ENCODE results near the gene CHRD.

CHRD gene

DNA sequence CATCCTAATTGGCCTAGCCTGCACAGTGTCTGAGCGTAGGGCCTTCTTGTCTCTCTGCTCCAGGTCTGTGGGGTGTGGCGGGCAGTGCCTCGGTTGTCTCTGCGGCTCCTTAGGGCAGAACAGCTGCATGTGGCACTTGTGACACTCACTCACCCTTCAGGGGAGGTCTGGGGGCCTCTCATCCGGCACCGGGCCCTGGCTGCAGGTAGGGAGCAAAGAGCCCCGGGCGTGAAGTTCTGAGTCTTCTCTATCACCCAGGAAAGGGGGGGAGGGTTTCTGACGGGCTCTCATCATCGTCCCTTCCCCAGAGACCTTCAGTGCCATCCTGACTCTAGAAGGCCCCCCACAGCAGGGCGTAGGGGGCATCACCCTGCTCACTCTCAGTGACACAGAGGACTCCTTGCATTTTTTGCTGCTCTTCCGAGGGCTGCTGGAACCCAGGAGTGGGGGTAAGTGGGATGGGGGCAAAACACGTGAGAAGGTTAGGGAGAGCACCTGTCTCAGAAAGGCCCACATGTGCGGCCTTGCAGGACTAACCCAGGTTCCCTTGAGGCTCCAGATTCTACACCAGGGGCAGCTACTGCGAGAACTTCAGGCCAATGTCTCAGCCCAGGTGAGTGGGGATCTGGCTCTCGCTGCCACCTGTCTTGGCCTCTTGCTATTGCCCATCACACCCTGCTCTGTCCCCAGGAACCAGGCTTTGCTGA lies 2.6 kb downstream of the CHRD start:
- DNase-seq (ENCODE audit: low spot score), result no peak

DNA sequence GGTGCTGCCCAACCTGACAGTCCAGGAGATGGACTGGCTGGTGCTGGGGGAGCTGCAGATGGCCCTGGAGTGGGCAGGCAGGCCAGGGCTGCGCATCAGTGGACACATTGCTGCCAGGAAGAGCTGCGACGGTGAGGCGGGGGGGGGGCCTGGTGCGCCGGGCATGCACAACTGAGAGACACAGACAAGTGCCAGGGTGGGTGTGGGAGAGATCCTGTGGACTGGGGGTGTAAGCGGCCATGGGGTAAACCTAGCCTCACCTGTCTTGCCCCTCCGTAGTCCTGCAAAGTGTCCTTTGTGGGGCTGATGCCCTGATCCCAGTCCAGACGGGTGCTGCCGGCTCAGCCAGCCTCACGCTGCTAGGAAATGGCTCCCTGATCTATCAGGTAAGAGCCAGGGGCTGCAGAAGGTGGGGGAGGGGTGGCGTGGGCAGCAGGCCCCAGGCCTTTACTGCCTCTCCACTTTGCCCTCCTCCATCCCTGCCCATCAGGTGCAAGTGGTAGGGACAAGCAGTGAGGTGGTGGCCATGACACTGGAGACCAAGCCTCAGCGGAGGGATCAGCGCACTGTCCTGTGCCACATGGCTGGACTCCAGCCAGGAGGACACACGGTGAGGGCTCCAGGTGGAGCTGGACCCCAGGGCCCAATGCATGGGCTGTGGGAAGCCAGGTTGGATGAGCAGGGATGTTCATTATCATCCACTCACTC lies 3.3 kb downstream of the CHRD start:
- DNase-seq (ENCODE audit: low spot score), result no peak

GRCh38 chr3:184384342-184384741 lies 4.5 kb downstream of the CHRD start:
- no peak for DNase-seq (ENCODE audit: low spot score)

- DNase-seq (ENCODE audit: low spot score), result no peak
Measured at GRCh38 chr3:184384856-184385422, 5.1 kb downstream of the CHRD start.

DNA sequence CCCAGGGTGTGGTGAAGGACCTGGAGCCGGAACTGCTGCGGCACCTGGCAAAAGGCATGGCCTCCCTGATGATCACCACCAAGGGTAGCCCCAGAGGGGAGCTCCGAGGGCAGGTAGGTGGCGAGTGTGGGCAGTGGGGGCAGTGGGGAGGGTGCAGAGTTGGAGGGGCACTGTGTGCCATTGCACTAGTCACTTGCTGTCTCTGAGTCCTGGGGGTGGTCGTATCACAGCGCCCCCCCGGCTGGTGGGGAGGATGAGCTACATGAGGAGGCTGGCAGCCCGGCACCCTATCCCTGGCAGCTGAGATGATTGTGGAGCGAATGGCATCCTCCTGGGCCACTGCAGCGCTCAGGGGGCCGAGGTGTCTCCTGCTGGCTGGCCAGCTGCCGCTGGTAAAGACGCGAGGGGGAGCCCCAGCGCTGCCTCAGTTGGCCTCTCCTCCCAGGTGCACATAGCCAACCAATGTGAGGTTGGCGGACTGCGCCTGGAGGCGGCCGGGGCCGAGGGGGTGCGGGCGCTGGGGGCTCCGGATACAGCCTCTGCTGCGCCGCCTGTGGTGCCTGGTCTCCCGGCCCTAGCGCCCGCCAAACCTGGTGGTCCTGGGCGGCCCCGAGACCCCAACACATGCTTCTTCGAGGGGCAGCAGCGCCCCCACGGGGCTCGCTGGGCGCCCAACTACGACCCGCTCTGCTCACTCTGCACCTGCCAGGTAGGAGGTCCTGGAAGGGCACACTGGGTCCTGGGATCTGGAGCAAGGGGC lies 6.4 kb downstream of the CHRD start:
- DNase-seq (ENCODE audit: low spot score), result no peak

DNA sequence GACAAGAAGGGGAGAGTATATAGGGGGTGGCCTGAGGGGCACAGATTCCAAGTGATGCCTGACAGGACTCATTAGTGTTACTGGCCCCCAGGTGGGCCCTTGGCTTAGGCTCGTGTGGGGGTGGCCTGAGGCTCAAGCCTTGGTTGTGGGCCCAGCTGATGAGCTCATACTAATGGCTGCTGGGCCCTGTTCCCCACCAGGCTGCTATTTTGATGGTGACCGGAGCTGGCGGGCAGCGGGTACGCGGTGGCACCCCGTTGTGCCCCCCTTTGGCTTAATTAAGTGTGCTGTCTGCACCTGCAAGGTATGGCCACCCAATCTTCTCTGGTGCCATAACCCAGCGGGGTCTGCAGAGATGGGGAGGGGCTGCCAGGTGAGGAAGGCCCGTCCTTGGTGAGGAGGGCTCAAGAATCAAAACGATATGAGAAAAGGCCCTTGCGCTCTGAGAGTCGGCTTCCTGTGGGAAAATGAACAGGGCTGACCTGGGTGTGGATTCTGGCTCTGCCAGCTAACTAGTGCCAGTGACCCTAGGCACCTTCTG lies 7.4 kb downstream of the CHRD start:
- DNase-seq (ENCODE audit: low spot score), result no peak

DNA sequence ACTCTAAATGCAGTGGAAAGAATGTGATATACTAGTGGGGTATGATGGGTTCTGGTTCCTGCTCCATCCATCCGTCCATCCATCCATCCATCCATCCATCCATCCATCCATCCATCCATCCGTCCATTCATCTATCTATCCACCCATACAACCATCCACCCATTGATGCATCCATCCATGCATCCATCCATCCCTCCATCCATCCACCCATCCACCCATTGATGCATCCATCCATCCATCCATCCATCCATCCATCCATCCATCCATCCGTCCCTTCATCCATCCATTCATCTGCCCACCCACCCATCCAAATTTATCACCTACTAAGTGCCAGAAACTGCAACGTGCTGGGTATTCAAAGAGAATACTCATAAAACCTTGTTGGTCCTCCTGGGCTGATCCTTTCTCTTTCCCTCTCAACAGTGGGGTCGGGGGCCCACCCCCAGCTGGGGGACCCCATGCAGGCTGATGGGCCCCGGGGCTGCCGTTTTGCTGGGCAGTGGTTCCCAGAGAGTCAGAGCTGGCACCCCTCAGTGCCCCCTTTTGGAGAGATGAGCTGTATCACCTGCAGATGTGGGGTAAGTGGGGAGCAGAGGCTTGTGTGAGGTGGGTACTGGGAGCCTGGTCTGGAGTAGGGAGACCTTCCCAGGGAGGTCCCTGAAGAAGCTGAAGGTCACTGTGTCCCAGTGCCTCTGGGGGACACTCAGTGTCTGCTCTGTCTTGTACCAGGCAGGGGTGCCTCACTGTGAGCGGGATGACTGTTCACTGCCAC lies 8.5 kb downstream of the CHRD start:
- no peak for DNase-seq (ENCODE audit: low spot score)

DNA sequence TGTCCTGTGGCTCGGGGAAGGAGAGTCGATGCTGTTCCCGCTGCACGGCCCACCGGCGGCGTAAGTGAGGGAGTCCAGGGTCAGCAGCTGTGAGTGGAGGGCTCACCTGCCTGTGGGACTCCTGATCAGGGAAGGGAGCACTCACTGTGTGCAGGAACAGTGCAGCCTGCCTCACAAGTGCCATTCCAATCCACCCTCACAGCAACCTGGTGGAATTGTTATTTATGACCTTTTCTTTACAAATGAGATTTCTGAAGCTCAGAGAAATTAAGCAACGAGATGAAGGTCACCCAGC lies 9.0 kb downstream of the CHRD start:
- no peak for DNase-seq (ENCODE audit: low spot score)

GRCh38 chr3:184389384-184389783 lies 9.5 kb downstream of the CHRD start:
- no peak for DNase-seq (ENCODE audit: low spot score)

DNA sequence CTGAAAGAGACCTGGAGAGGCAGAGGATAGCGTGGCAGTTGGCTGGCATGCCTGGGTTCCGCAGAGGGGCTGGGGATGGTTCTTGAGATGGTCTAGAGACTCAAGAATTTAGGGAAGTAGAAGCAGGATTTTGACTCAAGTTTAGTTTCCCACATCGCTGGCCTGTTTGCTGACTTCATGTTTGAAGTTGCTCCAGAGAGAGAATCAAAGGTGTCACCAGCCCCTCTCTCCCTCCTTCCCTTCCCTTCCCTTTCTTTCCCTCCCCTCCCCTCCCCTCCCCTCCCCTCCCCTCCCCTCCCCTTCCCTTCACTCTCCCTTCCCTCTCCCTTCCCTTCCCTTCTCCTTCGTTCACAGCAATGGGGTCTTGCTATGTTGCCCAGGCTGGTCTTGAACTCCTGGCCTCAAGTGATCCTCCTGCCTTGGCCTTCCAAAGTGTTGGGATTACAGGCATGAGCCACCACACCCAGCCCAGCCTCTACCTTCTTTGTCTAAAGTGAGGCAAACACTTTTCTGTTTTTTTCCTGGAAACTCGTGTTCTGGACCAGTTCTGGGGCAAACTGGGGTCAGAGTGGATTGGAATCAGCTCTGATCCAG lies 10.2 kb downstream of the CHRD start:
- no peak for DNase-seq (ENCODE audit: low spot score)

DNA sequence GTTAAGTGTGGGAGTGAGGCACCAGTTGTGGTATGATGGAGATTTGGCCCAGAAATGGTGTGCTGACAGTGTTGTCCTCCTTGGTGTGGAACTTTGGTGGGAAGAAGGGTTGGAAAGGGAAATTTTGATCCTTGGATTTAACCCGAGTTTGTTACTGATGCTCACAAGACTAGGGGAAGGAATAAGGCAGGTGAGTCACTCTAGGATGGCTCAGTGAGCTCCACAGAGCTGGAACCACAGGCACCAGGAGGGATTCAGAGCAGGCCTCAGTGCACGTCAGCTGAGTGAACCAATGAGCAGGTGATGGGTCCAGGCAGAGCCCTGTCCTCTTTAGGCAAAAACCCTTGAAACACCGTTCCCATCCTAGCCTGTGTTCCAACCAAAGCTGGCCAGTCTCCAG lies 11.4 kb downstream of the CHRD start:
- no peak for DNase-seq (ENCODE audit: low spot score)

GRCh38 chr3:184395320-184395660 lies 15.4 kb downstream of the CHRD start:
- no peak for DNase-seq (ENCODE audit: low spot score)

DNA sequence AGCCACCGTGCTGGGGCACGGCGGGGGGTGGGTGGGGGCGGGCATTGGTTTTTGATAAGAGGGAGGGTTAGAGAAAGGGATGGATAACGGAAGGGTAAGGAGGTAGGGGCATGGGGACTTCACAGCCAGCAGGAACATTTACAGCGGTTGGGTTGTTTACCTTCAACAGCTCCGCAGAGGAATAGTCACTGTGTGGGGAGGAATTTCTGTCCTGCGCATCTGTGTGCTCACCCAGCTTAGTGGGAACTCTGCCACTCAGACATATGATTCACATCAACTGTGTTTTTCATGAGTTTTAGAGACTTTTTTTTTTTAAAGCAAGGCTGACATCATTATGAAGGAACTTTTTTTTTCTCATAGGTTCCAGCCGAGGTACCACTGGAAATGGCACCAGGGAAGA lies 19.6 kb downstream of the CHRD start:
- no peak for DNase-seq (ENCODE audit: low spot score)

DNA sequence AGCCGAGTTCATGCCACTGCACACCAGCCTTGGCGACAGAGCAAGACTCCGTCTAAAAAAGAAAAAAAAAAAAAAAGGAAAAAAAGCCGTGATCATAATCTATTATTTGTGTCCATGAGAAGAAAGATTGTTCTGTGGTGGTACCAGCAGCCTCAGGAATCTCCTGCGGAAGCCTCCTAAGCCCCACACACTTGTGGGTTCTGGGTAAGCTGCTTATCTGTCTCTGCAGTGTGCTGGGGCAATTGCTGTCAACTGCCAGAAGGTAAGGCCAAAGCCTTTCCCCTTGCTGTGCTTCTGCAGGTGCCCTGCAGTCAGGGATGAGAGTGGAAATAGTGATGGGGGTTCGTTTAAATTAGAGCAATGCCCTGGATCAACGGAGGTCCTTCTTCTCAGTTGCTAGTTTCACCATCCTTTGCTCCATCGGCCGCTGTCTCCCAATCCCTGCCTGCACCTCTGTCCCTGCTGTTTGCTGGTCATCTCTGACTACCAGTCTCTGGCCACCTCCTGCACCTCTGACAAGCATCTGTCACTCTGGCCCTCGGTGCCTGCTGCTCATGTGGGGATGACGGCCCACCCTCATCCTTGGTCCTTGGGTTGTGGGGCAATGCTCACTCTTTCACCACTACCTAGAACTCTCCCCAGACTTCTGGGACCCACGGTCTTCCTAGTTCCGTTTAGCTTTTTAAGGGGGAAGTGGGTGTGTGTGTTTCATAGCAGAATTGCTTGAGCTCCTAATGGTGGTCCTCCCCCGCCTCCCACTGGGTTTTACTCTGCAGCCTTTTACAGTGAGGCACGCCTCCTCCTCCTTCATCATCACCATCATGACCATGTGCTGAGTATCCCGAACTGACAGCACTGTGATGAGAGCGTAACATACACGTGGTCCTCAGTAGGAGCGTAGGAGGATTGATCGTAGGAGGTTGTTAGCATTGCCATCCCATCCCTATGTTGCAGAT lies 25.5 kb downstream of the CHRD start:
- no peak for DNase-seq (ENCODE audit: low spot score)

- no peak for DNase-seq (ENCODE audit: low spot score)
Measured at GRCh38 chr3:184409331-184409926, 29.6 kb downstream of the CHRD start.

DNA sequence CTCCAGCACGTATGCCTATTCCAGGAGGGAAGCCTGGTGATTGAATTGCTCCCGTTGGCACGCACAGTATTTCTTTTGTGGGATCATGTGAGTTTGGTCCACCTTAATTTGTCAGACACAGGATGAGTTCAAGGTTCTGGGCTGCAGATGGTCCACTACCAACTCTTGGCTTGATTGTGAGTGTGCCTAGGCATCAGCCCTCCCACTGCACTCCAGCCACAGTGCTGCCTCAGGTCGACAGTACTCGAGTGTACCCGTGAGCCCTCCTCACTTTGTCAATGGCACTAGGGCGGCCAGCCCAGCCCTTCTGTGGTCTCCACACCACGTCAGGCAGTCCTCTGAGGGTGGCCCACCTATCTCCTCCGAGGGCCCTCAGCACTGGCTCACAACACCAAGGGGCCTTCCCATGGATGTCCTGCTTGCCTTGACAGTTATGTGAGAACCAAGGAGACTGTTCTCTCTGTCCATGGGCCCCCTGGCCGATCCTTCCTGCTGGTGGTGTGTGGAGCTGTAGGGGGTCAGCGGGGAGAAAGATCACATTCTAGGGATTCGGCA lies 30.2 kb downstream of the CHRD start:
- no peak for DNase-seq (ENCODE audit: low spot score)

DNA sequence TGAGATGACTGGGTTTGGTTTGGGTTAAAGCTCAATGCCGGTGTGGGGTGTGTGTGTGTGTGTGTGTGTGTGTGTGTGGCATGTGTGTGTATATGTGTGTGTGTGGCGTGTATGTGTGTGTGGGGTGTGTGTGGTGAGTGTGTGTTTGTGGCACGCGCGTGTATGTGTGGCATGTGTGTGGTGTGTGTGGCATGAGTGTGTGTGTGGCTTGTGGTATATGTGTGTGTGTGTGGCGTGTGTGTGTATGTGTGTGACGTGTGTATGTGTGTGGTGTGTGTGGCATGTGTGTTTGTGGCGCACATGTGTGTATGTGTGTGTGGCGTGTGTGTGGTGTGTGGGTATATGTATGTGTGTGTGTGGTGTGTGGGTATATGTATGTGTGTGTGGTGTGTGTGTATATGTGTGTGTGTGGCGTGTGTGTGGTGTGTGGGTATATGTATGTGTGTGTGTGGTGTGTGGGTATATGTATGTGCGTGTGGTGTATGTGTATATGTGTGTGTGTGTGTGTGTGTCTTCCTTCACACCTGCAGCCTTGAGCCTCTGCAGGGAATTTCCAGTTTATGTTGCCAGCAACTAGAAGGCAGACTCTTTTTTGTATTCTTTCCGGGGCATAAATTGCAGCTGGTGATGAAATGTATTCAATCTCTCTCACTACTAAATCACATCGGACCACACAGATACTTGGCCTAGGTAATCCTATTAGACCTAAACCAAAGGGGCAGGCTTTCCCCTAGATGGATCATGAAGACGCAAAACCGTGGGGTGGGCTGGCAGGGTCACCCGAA lies 34.8 kb downstream of the CHRD start:
- DNase-seq (ENCODE audit: low spot score), result no peak

DNA sequence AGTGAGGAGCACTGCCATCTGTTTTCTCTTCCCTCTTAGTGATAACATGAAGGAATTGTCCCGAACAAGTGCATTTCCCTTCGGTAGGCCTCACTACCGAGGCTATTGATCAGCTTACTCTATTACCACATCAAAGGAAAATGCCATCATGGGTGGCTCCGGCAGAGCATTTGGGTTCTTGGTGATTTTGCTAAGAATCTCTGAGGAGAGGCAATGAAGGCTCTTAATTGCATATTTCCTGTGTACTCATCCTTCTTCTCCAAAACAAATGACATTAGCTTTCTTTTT lies 35.3 kb downstream of the CHRD start:
- DNase-seq (ENCODE audit: low spot score), result no peak

DNA sequence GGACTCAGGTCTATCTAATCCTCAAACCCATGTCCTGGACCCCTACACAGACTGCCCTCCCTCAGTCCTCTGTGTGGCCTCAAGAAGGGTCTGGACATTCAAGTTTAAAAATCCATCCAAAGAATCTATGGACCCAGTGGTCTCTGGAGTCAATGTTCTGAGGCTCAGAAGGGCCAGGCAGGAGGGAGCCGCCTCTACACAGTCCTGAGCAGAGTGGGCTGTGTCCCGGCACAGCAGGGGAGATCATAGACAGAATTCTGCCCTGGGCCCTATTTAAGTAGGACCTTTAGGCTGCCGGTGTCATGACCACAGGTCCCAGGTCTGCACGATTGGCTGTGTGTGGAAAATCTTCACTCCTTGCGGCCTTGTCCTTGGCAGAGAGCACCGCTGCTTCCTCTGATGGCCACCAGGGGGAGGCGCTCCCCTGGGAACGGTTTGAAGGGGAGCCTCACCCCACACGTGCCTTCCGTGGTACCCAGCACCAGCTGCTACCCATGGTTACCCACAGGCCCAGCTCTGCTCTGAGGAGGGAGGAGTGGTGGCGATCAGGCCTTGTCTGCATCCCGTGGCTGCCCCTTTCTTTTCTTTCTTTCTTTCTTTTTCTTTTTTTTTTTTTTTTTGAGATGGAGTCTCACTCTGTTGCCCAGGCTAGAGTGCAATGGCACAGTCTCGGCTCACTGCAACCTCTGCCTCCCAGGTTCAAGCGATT lies 37.9 kb downstream of the CHRD start:
- peak; percentile 44 for DNase-seq (ENCODE audit: low spot score)
